ENCODE data around the gene AOPEP.

AOPEP gene

DNA sequence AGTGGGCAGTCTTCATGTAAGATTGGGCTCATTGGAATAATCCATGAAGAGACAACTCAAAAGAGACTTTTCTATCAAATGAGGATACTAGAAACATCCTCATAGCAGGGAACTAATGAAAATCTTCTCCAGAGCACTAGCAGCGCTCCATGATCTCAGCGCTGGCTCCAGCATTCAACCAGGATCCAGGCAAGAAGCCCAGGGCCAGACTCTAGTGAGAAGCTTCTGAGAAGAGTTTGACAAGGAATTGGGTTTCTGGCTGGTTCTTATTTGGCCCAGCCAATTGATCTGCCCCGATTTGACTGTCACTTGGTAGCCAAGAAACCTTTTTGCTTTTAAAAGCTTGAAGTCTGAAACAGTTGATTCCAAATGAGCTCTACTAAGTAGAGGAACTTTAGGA lies 60.1 kb downstream of the AOPEP start:
- no peak for DNase-seq (ENCODE audit: extremely low read depth, insufficient read length)
- TF ChIP-seq, protein P1, sequence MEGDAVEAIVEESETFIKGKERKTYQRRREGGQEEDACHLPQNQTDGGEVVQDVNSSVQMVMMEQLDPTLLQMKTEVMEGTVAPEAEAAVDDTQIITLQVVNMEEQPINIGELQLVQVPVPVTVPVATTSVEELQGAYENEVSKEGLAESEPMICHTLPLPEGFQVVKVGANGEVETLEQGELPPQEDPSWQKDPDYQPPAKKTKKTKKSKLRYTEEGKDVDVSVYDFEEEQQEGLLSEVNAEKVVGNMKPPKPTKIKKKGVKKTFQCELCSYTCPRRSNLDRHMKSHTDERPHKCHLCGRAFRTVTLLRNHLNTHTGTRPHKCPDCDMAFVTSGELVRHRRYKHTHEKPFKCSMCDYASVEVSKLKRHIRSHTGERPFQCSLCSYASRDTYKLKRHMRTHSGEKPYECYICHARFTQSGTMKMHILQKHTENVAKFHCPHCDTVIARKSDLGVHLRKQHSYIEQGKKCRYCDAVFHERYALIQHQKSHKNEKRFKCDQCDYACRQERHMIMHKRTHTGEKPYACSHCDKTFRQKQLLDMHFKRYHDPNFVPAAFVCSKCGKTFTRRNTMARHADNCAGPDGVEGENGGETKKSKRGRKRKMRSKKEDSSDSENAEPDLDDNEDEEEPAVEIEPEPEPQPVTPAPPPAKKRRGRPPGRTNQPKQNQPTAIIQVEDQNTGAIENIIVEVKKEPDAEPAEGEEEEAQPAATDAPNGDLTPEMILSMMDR (IDR thresholded peaks at IDR 0.05; ENCODE audit: insufficient read depth, low read length, poor library complexity, severe bottlenecking) = no peak
- H3K36me3 ChIP-seq (ENCODE audit: control insufficient read depth, insufficient read depth, low read length) = peaks cover 1% of the 10 kb centered on the region; the same call in 1 of the 2 replicates

DNA sequence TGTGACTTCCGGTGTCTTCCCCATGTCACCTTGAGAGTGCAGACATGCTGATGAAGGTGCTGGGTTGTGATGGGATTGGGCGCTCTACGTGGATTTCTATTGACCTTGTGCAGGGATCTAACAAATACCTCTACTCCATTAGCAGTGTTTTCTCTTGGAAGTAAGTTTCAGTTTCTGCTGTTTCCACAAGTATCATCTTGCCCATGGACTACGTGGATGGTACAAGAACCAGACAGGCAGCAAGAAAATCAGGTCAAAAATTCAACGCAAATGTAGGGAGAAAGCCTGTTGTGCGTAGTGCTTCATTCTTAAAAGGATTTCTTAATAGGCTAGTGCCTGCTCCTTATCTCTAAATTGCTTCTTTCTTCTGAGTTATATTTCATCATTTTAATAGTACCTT lies 60.8 kb downstream of the AOPEP start:
- no peak overlapping the region for H3K4me3 ChIP-seq (replicated peaks; ENCODE audit: low read depth, low read length)
- TF ChIP-seq, protein P1 (IDR thresholded peaks at IDR 0.05; ENCODE audit: insufficient read depth, low read length, poor library complexity, severe bottlenecking) = no peak
- peaks cover 1% of the 10 kb centered on the region; the same call in 1 of the 2 replicates for H3K36me3 ChIP-seq (ENCODE audit: control insufficient read depth, insufficient read depth, low read length)
- no peaks in the 10 kb centered on the region for H3K27me3 ChIP-seq (replicated peaks; ENCODE audit: control insufficient read depth, insufficient read depth, low read length)
- DNase-seq (ENCODE audit: extremely low read depth, insufficient read length) = no peak

More for the DNA sequence above, 60.1 kb downstream of the AOPEP start:
- H3K4me3 ChIP-seq (replicated peaks; ENCODE audit: low read depth, low read length) = no peak overlapping the region
- no peaks in the 10 kb centered on the region for H3K27me3 ChIP-seq (replicated peaks; ENCODE audit: control insufficient read depth, insufficient read depth, low read length)

DNA sequence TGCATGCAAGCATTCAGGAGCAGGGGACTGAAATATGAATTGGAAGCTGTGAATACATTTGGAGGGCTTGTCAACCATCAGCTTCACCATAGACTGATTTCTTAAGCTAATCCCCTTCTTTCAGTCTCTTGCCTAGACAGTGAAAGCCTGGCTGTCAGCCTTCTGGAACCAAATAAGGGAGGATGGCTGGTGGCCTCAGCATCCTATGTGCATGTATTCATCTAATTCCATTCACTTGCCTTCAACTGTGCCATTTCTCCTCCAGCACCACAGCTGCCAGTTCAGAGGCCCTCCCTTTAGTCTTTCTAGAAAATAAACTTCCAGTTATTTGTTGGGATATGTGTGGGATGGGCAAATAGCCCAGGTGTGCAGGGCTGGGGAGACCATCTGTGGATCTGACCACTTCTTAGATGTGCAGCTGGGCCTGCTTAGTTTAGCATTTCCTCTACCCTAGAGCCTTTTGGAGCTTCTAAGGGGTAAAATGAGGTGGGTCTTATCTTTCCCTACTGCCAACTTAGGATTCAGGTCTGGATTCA lies 62.1 kb downstream of the AOPEP start:
- Histone ChIP-seq H3K4me3 (replicated peaks; ENCODE audit: low read depth, low read length) (no peak overlapping the region), H3K36me3 (ENCODE audit: control insufficient read depth, insufficient read depth, low read length) (peaks cover 3% of the 10 kb centered on the region; the same call in 1 of the 2 replicates), H3K27me3 (replicated peaks; ENCODE audit: control insufficient read depth, insufficient read depth, low read length) (no peaks in the 10 kb centered on the region)
- DNase-seq (ENCODE audit: extremely low read depth, insufficient read length) = no peak
- TF ChIP-seq, protein P1 (IDR thresholded peaks at IDR 0.05; ENCODE audit: insufficient read depth, low read length, poor library complexity, severe bottlenecking) = no peak

DNA sequence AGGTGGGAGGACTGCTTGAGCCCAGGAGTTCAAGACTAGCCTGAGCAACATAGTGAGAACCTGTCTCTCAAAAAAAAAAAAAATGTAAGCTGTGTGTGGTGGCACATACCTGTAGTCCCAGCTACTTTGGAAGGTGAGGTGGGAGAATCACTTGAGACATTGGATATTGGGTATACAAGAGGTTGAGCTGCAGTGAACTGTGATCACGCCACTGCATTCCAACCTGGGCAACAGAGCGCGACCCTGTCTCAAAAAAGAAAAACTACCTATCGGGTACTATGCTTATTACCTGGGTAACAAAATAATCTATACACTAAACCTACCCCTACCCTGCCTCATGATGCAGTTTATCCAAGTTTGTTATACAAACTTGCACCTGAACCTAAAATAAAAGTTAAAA lies 64.9 kb downstream of the AOPEP start:
- H3K27me3 ChIP-seq (replicated peaks; ENCODE audit: control insufficient read depth, insufficient read depth, low read length) = no peaks in the 10 kb centered on the region
- TF ChIP-seq, protein P1 (IDR thresholded peaks at IDR 0.05; ENCODE audit: insufficient read depth, low read length, poor library complexity, severe bottlenecking) = no peak
- no peak for DNase-seq (ENCODE audit: extremely low read depth, insufficient read length)
- peaks cover 3% of the 10 kb centered on the region for H3K36me3 ChIP-seq (ENCODE audit: control insufficient read depth, insufficient read depth, low read length)
- H3K4me3 ChIP-seq (replicated peaks; ENCODE audit: low read depth, low read length) = no peak overlapping the region

DNA sequence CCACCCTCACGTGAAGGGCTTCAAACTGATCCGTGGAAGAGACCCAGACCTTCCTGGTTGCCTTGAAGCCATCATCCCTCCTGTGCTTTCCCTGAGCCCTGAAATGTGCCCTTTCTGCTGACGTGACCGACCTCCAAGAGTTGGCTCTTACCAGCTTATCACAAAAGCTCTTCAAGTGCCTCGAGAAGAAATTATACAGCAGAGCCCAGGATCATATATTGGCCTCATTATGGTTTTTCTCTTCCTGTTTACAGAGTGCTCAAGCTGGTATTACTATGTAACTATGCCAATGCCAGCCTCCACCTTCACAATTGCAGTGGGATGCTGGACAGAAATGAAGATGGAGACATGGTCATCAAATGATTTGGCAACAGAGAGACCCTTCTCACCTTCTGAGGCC lies 66.0 kb downstream of the AOPEP start:
- no peaks in the 10 kb centered on the region for H3K27me3 ChIP-seq (replicated peaks; ENCODE audit: control insufficient read depth, insufficient read depth, low read length)
- H3K4me3 ChIP-seq (replicated peaks; ENCODE audit: low read depth, low read length) = no peak overlapping the region
- TF ChIP-seq, protein P1 (IDR thresholded peaks at IDR 0.05; ENCODE audit: insufficient read depth, low read length, poor library complexity, severe bottlenecking) = no peak
- DNase-seq (ENCODE audit: extremely low read depth, insufficient read length) = no peak
- H3K36me3 ChIP-seq (ENCODE audit: control insufficient read depth, insufficient read depth, low read length) = peaks cover 3% of the 10 kb centered on the region

Data from GM06990 (cell line).